CD4-positive, alpha-beta T cell (primary cell): ENCODE data around the gene SATB2. TPM values are rescaled to one million over a fixed set of nuclear protein-coding genes. Genes with fewer than 3 reads are reported as not detected.

Source experiments
- ATAC-seq: fragments of 200-7000 bp; cut with Tn5 transposase; one replicate; pipeline ENCODE4 v1.10.0; 2022; ENCODE audit warnings: mild to moderate bottlenecking; ENCODE audit not compliant: poor library complexity
- CTCF ChIA-PET: fragments of 350-600 bp; sonication (Branson Sonifier 250); formaldehyde crosslinking; loops from one replicate; lab custom pipeline; 2021; ENCODE audit warnings: antibody characterized with exemption, inconsistent platforms; lab: Charles Lee
- POLR2A ChIA-PET: fragments of 350-600 bp; sonication (Branson Sonifier 250); formaldehyde crosslinking; loops from one replicate; lab custom pipeline; 2021; ENCODE audit warnings: antibody characterized with exemption, inconsistent platforms; lab: Charles Lee
- DNase-seq, 14 experiments: peaks; one replicate each; pipeline ENCODE4 v3.0.0-alpha.2; 2013 to 2020; ENCODE audit warnings: mixed read lengths in 2 of 14
- H3K27ac ChIP-seq, 2 donors: one replicate each; pipeline versions ENCODE4 v1.5.1 to v1.7.0; 2013; ENCODE audit warnings: low read length in 2 of 2, low read depth in 1 of 2, mild to moderate bottlenecking in 1 of 2
- H3K27me3 ChIP-seq, 2 experiments: 1 replicate in 1 of 2; 2 replicates in 1 of 2; pipeline versions ENCODE4 v1.6.1 to v1.7.0; 2013; ENCODE audit warnings: low read length in 2 of 2, control low read depth in 1 of 2, mild to moderate bottlenecking in 1 of 2, moderate library complexity in 1 of 2; ENCODE audit not compliant: insufficient read depth in 2 of 2, control insufficient read depth in 1 of 2
- H3K36me3 ChIP-seq: one replicate; pipeline ENCODE4 v1.6.1; 2013; ENCODE audit warnings: low read length, control low read depth; ENCODE audit not compliant: insufficient read depth
- H3K4me1 ChIP-seq: one replicate; pipeline ENCODE4 v1.6.1; 2013; ENCODE audit warnings: low read length, control low read depth; ENCODE audit not compliant: insufficient read depth
- H3K4me3 ChIP-seq: one replicate; pipeline ENCODE4 v1.5.1; 2013; ENCODE audit warnings: mild to moderate bottlenecking, low read length, moderate library complexity
- H3K9me3 ChIP-seq, 2 experiments: 1 replicate in 1 of 2; 2 replicates in 1 of 2; pipeline versions ENCODE4 v1.6.1 to v1.7.0; 2013; ENCODE audit warnings: low read length in 2 of 2, mild to moderate bottlenecking in 2 of 2, control low read depth in 1 of 2, moderate library complexity in 1 of 2; ENCODE audit not compliant: control insufficient read depth in 1 of 2, insufficient read depth in 1 of 2
- H3K27ac Mint-ChIP-seq: one replicate; pipeline ENCODE4 v1.8.0; 2020; ENCODE audit warnings: mixed read lengths
- H3K27me3 Mint-ChIP-seq: one replicate; pipeline ENCODE4 v1.8.0; 2021; ENCODE audit warnings: mixed read lengths
- H3K36me3 Mint-ChIP-seq: one replicate; pipeline ENCODE4 v1.8.0; 2021; ENCODE audit warnings: low read depth, mixed read lengths
- H3K4me1 Mint-ChIP-seq: one replicate; pipeline ENCODE4 v1.8.0; 2021; ENCODE audit warnings: low read depth, mixed read lengths
- H3K4me3 Mint-ChIP-seq: one replicate; pipeline ENCODE4 v1.8.0; 2020; ENCODE audit warnings: mild to moderate bottlenecking, mixed read lengths
- H3K9me3 Mint-ChIP-seq: one replicate; pipeline ENCODE4 v1.8.0; 2020; ENCODE audit warnings: mixed read lengths
- intact Hi-C, 2 experiments: fragments of 100-400 bp; cut with DNase I in 1 of 2; cut with micrococcal nuclease in 1 of 2; formaldehyde crosslinking; loops; one replicate each; pipeline versions ENCODE4 v1.15.1 to v1.9.0; 2023 to 2025; cut with DNase I, micrococcal nuclease
- total RNA-seq, 174 experiments: library from RNA in 2 of 174; stranded (reverse) in 2 of 174; gene quantifications; one replicate each; pipeline ENCODE4 v1.2.3 and lab custom pipeline; 2021 to 2026
- TF ChIP-seq, protein P1 (sequence below): fragments of 200-600 bp; IDR thresholded peaks from one replicate; pipeline ENCODE4 v1.8.0; 2022; ENCODE audit warnings: antibody characterized with exemption, mild to moderate bottlenecking

SATB2 gene
- total RNA-seq, 2 experiments from 2014 or later: not detected

DNA sequence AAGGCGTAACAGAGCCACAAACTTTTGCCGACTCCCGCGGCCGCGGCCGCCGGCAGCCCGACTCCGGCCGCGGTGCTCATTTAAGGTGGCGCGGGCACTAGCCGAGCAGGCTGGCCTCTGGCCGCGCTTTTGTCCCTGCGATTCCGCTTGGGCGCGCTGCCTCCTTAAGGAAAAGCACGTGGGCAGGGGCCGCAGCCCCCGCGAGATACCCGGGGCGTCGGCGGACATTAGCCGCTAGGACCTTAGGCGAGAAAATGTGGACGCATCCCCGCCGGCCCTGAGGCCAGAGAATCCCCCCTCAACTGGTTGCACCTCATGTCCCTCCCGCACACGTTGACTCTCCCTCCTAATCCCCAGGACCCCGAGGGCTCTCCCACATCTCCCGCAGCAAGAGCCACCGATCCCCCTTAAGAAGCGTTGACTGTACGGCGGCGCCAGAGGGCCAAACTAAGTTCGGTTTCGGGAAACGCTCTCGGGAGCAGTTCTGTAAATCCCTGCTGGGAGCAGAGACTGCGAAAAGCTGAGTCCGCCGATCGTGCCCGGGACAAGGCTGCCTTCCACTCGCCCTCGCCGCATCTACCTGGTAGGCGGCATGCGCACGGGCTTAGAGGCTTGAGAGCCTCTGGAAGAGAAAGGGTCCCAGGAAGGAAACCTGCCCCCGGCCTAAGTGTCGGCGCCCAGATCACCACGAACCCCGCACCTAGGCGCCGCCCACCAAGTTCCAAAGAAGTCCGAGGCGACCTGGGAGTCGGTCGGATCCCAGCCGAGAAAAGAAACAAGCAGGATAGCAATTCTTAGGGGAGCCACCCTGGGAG, 1.8 kb upstream of the SATB2 start:
- POLR2A ChIA-PET: interaction anchor here (1.3 kb wide), 1 partner anchor 9 kb away, joined by 3 read pairs; no protein-coding TSS in a partner anchor

DNA sequence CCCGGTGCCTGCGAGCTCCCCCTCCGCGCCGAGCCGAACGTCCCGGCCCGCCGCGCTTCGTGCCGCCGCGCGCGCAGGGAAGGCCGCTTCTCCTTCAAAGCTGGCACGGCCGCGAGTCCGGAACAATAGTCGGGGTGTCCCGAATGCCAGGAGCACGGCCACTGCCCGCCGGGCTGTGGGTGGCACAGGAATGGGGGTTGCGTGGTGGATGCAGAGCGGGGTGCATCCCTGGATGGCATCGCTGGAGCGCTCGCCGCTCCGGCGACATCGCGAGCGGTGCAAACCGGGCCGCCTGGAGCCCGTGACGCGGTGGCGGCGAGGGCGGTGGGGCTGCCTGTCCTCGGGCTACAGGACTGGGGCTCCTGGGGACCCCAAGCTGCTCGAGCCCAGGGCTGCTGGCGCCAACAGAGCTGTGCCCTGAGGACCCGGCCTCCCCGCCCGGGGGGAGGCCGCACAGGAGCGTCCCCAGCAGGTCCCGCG, 1.1 kb upstream of the SATB2 start:
- H3K4me3 ChIP-seq: peak overlapping the region; percentile 93
- H3K27me3 ChIP-seq: peaks cover 55 to 79% of the 10 kb centered on the region in 2 experiments
- peaks cover 81% of the 10 kb centered on the region for H3K27me3 Mint-ChIP-seq
- peaks cover 3% of the 10 kb centered on the region for H3K9me3 Mint-ChIP-seq
- H3K4me1 Mint-ChIP-seq: peaks cover 27% of the 10 kb centered on the region
- H3K27ac ChIP-seq: no peak overlapping the region
- TF ChIP-seq, protein P1, sequence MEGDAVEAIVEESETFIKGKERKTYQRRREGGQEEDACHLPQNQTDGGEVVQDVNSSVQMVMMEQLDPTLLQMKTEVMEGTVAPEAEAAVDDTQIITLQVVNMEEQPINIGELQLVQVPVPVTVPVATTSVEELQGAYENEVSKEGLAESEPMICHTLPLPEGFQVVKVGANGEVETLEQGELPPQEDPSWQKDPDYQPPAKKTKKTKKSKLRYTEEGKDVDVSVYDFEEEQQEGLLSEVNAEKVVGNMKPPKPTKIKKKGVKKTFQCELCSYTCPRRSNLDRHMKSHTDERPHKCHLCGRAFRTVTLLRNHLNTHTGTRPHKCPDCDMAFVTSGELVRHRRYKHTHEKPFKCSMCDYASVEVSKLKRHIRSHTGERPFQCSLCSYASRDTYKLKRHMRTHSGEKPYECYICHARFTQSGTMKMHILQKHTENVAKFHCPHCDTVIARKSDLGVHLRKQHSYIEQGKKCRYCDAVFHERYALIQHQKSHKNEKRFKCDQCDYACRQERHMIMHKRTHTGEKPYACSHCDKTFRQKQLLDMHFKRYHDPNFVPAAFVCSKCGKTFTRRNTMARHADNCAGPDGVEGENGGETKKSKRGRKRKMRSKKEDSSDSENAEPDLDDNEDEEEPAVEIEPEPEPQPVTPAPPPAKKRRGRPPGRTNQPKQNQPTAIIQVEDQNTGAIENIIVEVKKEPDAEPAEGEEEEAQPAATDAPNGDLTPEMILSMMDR: no peak
- peaks cover 59% of the 10 kb centered on the region for H3K4me1 ChIP-seq
- peaks cover 19 to 40% of the 10 kb centered on the region in 2 experiments for H3K9me3 ChIP-seq
- H3K4me3 Mint-ChIP-seq: peak overlapping the region; percentile 86
- no peaks in the 10 kb centered on the region for H3K36me3 ChIP-seq
- ATAC-seq: peak; percentile 14
- DNase-seq: peak in 2 of 14 experiments; percentile 48 to 51
- ChIA-PET POLR2A (interaction anchor here (1.3 kb wide), 1 partner anchor 10 kb away, joined by 3 read pairs; no protein-coding TSS in a partner anchor), CTCF (no interaction called here)
- H3K36me3 Mint-ChIP-seq: peaks cover 13% of the 10 kb centered on the region
- H3K27ac Mint-ChIP-seq: no peak overlapping the region
- intact Hi-C loops: no loop called here

More for the DNA sequence above, 1.8 kb upstream of the SATB2 start:
- intact Hi-C loops: loop anchor here in 1 of 2 experiments (10.0 kb wide), 2 partner anchors 1665 to 1755 kb away; partner anchors contain the start of gene MARS2
- H3K36me3 ChIP-seq: no peaks in the 10 kb centered on the region
- peak; percentile 31 for ATAC-seq
- Mint-ChIP-seq H3K4me3 (peak overlapping the region; percentile 94), H3K4me1 (peaks cover 31% of the 10 kb centered on the region), H3K9me3 (peaks cover 3% of the 10 kb centered on the region), H3K27me3 (peaks cover 81% of the 10 kb centered on the region), H3K27ac (peak overlapping the region; percentile 52), H3K36me3 (peaks cover 13% of the 10 kb centered on the region)
- CTCF ChIA-PET: no interaction called here
- peak; percentile 34 to 77 (median 52) for DNase-seq
- H3K27ac ChIP-seq: no peak overlapping the region
- H3K4me3 ChIP-seq: peak overlapping the region; percentile 93
- peaks cover 65% of the 10 kb centered on the region for H3K4me1 ChIP-seq
- TF ChIP-seq, protein P1: no peak
- H3K9me3 ChIP-seq: peaks cover 19 to 46% of the 10 kb centered on the region in 2 experiments
- H3K27me3 ChIP-seq: peaks cover 61 to 79% of the 10 kb centered on the region in 2 experiments

DNA sequence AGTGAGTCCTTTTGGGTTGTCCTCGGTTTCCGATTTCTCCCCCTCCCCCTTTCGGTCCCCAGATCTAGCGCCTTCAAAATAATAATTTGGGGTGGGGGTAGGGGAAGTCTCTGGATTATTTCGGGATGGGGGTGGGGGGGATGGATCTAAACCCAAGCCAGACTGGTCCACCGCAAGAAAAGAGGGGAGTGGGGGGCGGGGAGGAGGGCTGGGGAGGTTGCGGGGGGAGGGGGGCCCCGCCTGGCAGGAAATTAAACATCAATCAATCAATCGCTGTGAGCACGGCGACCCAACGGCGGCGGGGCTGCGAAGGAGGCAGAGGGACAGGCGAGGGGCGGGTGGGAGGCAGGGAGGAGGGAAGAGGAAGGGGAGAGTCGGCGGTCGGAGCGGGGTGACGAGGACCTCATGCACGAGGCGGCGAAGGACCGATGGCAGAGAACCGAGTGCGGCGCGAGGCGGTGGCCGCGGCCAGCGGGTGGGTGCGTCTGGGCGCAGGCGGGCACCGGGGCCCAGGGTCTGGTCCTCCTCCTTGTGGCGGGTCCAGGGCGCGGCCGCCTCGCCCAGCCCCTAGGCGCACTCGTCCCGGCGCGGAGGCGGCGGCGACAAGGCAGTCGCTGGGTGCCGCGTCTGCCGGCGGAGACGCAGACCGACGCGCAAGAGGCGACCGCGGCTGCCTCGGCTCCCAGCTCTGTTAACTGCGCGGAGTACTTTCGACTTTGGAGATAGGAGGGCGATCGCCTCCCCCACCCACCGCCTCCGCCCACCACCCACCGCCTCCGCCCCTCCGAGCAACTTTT, 468 bp upstream of the SATB2 start:
- intact Hi-C loops: no loop called here

More for the DNA sequence above, 468 bp upstream of the SATB2 start:
- ATAC-seq (peak; percentile 32), DNase-seq (peak in 3 of 14 experiments; percentile 26 to 63 (median 61))
- H3K4me1 Mint-ChIP-seq: peaks cover 27% of the 10 kb centered on the region
- CTCF ChIA-PET: no interaction called here
- peak overlapping the region; percentile 93 for H3K4me3 ChIP-seq
- POLR2A ChIA-PET: interaction anchor here (1.3 kb wide), 1 partner anchor 10 kb away, joined by 3 read pairs; no protein-coding TSS in a partner anchor
- peaks cover 3% of the 10 kb centered on the region for H3K9me3 Mint-ChIP-seq
- H3K9me3 ChIP-seq: peaks cover 19 to 34% of the 10 kb centered on the region in 2 experiments
- peak overlapping the region; percentile 86 for H3K4me3 Mint-ChIP-seq
- peaks cover 13% of the 10 kb centered on the region for H3K36me3 Mint-ChIP-seq
- no peaks in the 10 kb centered on the region for H3K36me3 ChIP-seq
- no peak overlapping the region for H3K27ac ChIP-seq
- H3K4me1 ChIP-seq: peaks cover 52% of the 10 kb centered on the region
- H3K27me3 Mint-ChIP-seq: peaks cover 77% of the 10 kb centered on the region
- TF ChIP-seq, protein P1: no peak
- H3K27ac Mint-ChIP-seq: no peak overlapping the region
- peaks cover 49 to 78% of the 10 kb centered on the region in 2 experiments for H3K27me3 ChIP-seq
